ENCODE results near the gene CCNJ.
"Not testable (repeated sequence)": the region's sequence is repeated elsewhere in the genome, so short reads cannot be mapped to it uniquely, and the experiment has no call there.

Gene CCNJ

GRCh38 chr10:96047004-96047649 lies 3.7 kb downstream of the CCNJ start:
- TF ChIP-seq MAX (IDR thresholded peaks at IDR 0.05; ENCODE audit: low read depth, low read length) = 0 out of 2 replicates have a peak, but pooled peaks have one; percentile 9
- peak; percentile 16 for TF ChIP-seq CTCF (IDR thresholded peaks at IDR 0.05; ENCODE audit: low read depth, low read length)
- no peak for TF ChIP-seq POLR2A (IDR thresholded peaks at IDR 0.05; ENCODE audit: extremely low read depth, insufficient read length)
- TF ChIP-seq MYC (IDR thresholded peaks at IDR 0.05; ENCODE audit: low read depth, low read length) = no peak
- DNase-seq (ENCODE audit: low read depth) = peak; percentile 21
- H3K4me3 ChIP-seq (ENCODE audit: low read depth, low read length) = no peak overlapping the region

DNA sequence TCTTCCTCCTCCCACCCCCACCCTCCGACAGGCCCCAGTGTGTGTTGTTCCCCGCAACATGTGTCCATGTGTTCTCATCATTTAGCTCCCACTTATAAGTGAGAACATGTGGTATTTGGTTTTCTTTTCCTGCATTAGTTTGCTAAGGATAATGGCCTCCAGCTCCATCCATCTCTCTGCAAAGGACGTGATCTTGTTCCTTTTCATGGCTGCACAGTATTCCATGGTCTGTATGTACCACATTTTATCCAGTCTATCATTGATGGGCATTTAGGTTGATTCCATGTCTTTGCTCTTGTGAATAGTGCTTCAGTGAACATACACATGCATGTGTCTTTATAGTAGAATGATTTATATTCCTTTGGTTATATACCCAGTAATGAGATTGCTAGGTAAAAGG lies 4.5 kb downstream of the CCNJ start:
- H3K4me3 ChIP-seq (ENCODE audit: low read depth, low read length); DNase-seq (ENCODE audit: low read depth): not testable (repeated sequence)

DNA sequence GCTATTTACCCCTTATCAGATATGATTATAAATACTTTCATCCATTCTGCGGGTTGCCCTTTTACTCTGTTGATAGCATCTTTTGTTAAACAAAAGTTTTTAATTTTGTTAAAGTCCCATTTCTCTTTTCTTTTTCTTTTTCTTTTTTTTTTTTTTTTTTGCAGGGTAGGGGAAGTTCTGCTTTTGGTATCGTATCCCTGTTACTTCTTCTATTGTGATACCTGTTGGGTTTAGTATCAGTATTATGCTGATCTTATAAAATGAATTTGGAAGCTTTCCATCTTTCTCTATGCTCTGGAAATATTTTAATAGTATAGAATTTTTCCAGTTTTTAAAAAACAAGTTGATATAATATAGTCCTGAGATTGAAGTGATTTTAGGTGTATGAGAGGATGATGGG lies 6.0 kb downstream of the CCNJ start:
- no peak overlapping the region for H3K4me3 ChIP-seq (ENCODE audit: low read depth, low read length)
- no peak for DNase-seq (ENCODE audit: low read depth)
- no peak for TF ChIP-seq CTCF (IDR thresholded peaks at IDR 0.05; ENCODE audit: low read depth, low read length)
- TF ChIP-seq POLR2A (IDR thresholded peaks at IDR 0.05; ENCODE audit: extremely low read depth, insufficient read length) = no peak
- no peak for TF ChIP-seq MYC (IDR thresholded peaks at IDR 0.05; ENCODE audit: low read depth, low read length)
- no peak for TF ChIP-seq MAX (IDR thresholded peaks at IDR 0.05; ENCODE audit: low read depth, low read length)

DNA sequence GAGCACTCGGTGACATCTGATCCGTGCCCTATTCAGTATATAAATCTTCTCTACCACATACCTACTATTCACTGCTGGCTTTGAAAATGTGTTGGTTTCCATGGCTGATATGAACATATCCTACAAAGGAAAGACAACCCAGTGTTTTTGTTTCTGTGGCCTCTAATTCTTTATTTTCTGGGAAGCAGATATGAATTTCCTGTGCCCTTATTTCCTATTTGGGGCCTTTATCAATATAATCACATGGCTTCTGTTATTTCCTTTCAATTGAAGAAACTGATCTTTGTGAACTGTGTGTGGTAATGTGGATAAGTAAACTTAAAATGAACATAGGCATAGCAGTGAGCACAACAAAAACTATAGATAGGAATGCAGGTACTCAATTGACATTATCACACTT lies 10.6 kb downstream of the CCNJ start:
- no peak overlapping the region for H3K4me3 ChIP-seq (ENCODE audit: low read depth, low read length)
- no peak for DNase-seq (ENCODE audit: low read depth)
- TF ChIP-seq MAX (IDR thresholded peaks at IDR 0.05; ENCODE audit: low read depth, low read length) = no peak
- TF ChIP-seq MYC (IDR thresholded peaks at IDR 0.05; ENCODE audit: low read depth, low read length) = no peak
- TF ChIP-seq CTCF (IDR thresholded peaks at IDR 0.05; ENCODE audit: low read depth, low read length) = no peak
- TF ChIP-seq POLR2A (IDR thresholded peaks at IDR 0.05; ENCODE audit: extremely low read depth, insufficient read length) = no peak

GRCh38 chr10:96056787-96057186 lies 13.4 kb downstream of the CCNJ start:
- TF ChIP-seq MAX (IDR thresholded peaks at IDR 0.05; ENCODE audit: low read depth, low read length) = no peak
- no peak for TF ChIP-seq CTCF (IDR thresholded peaks at IDR 0.05; ENCODE audit: low read depth, low read length)
- TF ChIP-seq MYC (IDR thresholded peaks at IDR 0.05; ENCODE audit: low read depth, low read length) = no peak
- no peak for TF ChIP-seq POLR2A (IDR thresholded peaks at IDR 0.05; ENCODE audit: extremely low read depth, insufficient read length)
- H3K4me3 ChIP-seq (ENCODE audit: low read depth, low read length) = no peak overlapping the region
- no peak for DNase-seq (ENCODE audit: low read depth)

DNA sequence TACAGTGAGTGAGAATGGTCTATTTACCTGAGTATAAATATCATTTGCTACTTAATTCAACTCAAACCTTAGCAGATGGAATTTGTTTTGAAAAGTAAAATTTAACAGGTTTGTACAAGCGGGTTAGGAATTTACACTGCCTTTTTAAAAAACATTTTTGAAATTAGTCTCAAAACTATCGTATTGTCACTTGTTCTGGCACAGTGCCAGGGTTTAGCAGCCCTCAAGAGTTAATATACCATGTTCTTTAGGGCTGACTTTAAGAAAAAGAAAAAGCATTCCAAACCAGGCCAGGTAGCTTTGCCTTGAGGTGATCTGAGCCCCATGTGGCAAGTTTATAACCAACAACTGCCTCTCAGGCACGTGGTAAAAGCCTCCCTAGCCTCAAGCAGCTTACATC lies 17.8 kb downstream of the CCNJ start:
- TF ChIP-seq CTCF (IDR thresholded peaks at IDR 0.05; ENCODE audit: low read depth, low read length) = no peak
- TF ChIP-seq MAX (IDR thresholded peaks at IDR 0.05; ENCODE audit: low read depth, low read length) = no peak
- no peak for TF ChIP-seq POLR2A (IDR thresholded peaks at IDR 0.05; ENCODE audit: extremely low read depth, insufficient read length)
- TF ChIP-seq MYC (IDR thresholded peaks at IDR 0.05; ENCODE audit: low read depth, low read length) = no peak

More for the DNA sequence above, 17.8 kb downstream of the CCNJ start:
- no peak overlapping the region for H3K4me3 ChIP-seq (ENCODE audit: low read depth, low read length)
- no peak for DNase-seq (ENCODE audit: low read depth)
